H54 (cell line): Measurements from ENCODE around the gene TEX19.
"Not testable (repeated sequence)": the region's sequence is repeated elsewhere in the genome, so short reads cannot be mapped to it uniquely, and the experiment has no call there.

ENCODE experiments used
- DNase-seq: peaks from one replicate; pipeline ENCODE4 v3.0.0; 2011; ENCODE audit warnings: low spot score, mixed read lengths; ENCODE audit not compliant: insufficient read length
- FAIRE-seq: peaks from 3 replicates; lab custom pipeline; 2011; peaks lifted over from hg19 to GRCh38; lab: Jason Lieb, UNC
- POLR2A ChIP-seq: IDR thresholded peaks from 2 replicates; pipeline ENCODE4 v1.6.1; 2011; ENCODE audit warnings: low read depth, mild to moderate bottlenecking, low read length

The TEX19 gene

GRCh38 chr17:82377924-82378740, 19.1 kb downstream of the TEX19 start:
- no peak for TF ChIP-seq POLR2A
- FAIRE-seq (no peak), DNase-seq (no peak)

GRCh38 chr17:82378741-82379021, 19.6 kb downstream of the TEX19 start:
- no peak for FAIRE-seq
- TF ChIP-seq POLR2A = no peak
- no peak for DNase-seq

- FAIRE-seq (no peak), DNase-seq (no peak)
- no peak for TF ChIP-seq POLR2A
These were observed 22.0 kb downstream of the TEX19 start for GRCh38 chr17:82380860-82381702.

GRCh38 chr17:82381703-82382009, 22.6 kb downstream of the TEX19 start:
- not testable (repeated sequence) for DNase-seq, FAIRE-seq

GRCh38 chr17:82382220-82382932, 23.3 kb downstream of the TEX19 start:
- FAIRE-seq, DNase-seq: not testable (repeated sequence)

- no peak for FAIRE-seq
These were observed 23.8 kb downstream of the TEX19 start for GRCh38 chr17:82382933-82383255.

GRCh38 chr17:82383411-82383810, 24.4 kb downstream of the TEX19 start:
- FAIRE-seq = no peak
- TF ChIP-seq POLR2A = no peak
- DNase-seq = no peak

More at GRCh38 chr17:82382933-82383255, 23.8 kb downstream of the TEX19 start:
- no peak for TF ChIP-seq POLR2A
- DNase-seq = no peak

- FAIRE-seq (no peak), DNase-seq (no peak)
- TF ChIP-seq POLR2A = no peak
These were observed 25.1 kb downstream of the TEX19 start for GRCh38 chr17:82384051-82384729.

GRCh38 chr17:82384730-82385481, 25.9 kb downstream of the TEX19 start:
- TF ChIP-seq POLR2A = no peak
- DNase-seq (peak; percentile 84), FAIRE-seq (no peak)

GRCh38 chr17:82385559-82386254, 26.7 kb downstream of the TEX19 start:
- DNase-seq (no peak), FAIRE-seq (no peak)
- TF ChIP-seq POLR2A = no peak

- FAIRE-seq (no peak), DNase-seq (no peak)
- TF ChIP-seq POLR2A = no peak
These were observed 27.3 kb downstream of the TEX19 start for GRCh38 chr17:82386255-82386831.
